Panc1 (cell line): ENCODE results near the gene ELP5.

Experiments
- SIN3A ChIP-seq: IDR thresholded peaks from 2 replicates; pipeline ENCODE4 v1.6.1; 2012; ENCODE audit warnings: low read depth, mild to moderate bottlenecking, low read length, moderate library complexity, borderline replicate concordance; ENCODE audit not compliant: insufficient read depth
- TCF7L2 ChIP-seq: IDR thresholded peaks from 2 replicates; pipeline ENCODE4 v1.6.1; 2011; ENCODE audit warnings: mild to moderate bottlenecking, low read depth, low read length, inconsistent platforms
- TF ChIP-seq, protein P1 (sequence below): fragments of 450-650 bp; IDR thresholded peaks from 2 replicates; pipeline ENCODE4 v1.5.1; 2017; ENCODE audit warnings: mild to moderate bottlenecking

DNA sequence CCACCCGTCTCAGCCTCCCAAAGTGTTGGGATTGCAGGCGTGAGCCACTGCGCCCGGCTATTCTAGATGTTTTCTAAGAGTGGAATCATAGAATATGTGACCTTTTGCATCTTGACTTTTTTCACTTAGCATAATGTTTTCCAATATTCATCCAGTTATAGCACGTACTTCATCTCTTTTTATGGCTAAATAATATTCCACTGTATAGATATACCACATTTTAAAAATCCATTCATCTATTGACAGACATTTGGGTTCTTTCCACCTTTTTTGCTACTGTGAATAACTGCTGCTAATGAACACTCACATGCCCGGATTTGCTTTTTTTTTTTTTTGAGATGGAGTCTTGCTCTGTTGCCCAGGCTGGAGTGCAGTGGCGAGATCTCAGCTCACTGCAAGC lies 52.2 kb downstream of the ELP5 start:
- TF ChIP-seq, protein P1, sequence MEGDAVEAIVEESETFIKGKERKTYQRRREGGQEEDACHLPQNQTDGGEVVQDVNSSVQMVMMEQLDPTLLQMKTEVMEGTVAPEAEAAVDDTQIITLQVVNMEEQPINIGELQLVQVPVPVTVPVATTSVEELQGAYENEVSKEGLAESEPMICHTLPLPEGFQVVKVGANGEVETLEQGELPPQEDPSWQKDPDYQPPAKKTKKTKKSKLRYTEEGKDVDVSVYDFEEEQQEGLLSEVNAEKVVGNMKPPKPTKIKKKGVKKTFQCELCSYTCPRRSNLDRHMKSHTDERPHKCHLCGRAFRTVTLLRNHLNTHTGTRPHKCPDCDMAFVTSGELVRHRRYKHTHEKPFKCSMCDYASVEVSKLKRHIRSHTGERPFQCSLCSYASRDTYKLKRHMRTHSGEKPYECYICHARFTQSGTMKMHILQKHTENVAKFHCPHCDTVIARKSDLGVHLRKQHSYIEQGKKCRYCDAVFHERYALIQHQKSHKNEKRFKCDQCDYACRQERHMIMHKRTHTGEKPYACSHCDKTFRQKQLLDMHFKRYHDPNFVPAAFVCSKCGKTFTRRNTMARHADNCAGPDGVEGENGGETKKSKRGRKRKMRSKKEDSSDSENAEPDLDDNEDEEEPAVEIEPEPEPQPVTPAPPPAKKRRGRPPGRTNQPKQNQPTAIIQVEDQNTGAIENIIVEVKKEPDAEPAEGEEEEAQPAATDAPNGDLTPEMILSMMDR, result no peak
- TF ChIP-seq SIN3A (no peak), TCF7L2 (no peak)
